ENCODE results near the gene TMEM98.

TMEM98 gene

GRCh38 chr17:32912218-32912897, 15.6 kb upstream of the TMEM98 start:
- Histone ChIP-seq H3K4me1 (ENCODE audit: insufficient read depth, low read length) (no peaks in the 10 kb centered on the region), H3K79me2 (ENCODE audit: insufficient read depth, low read length) (no peaks in the 10 kb centered on the region), H3K27me3 (ENCODE audit: insufficient read depth, low read length, poor library complexity) (peaks cover 4% of the 10 kb centered on the region), H3K4me3 (ENCODE audit: low read depth in 1 of 2, low read length in 2 of 2) (no peak overlapping the region), H4K20me1 (ENCODE audit: insufficient read depth, low read length) (no peaks in the 10 kb centered on the region), H3K9ac (ENCODE audit: low read depth, low read length) (no peak overlapping the region), H3K9me3 (ENCODE audit: insufficient read depth, low read length, severe bottlenecking) (no peaks in the 10 kb centered on the region), H3K27ac (ENCODE audit: low read length) (no peak overlapping the region), H3K4me2 (ENCODE audit: insufficient read depth, low read length) (no peak overlapping the region), H3K36me3 (ENCODE audit: insufficient read depth, low read length) (no peaks in the 10 kb centered on the region), H2AFZ (ENCODE audit: low read depth, low read length) (no peak overlapping the region)
- DNase-seq (no peak), ATAC-seq (ENCODE audit: insufficient read depth, low read depth) (no peak)
- TF ChIP-seq CTCF (IDR thresholded peaks at IDR 0.05; ENCODE audit: borderline replicate concordance, extremely low read depth, low read length, poor library complexity, severe bottlenecking) (no peak), EZH2 (IDR thresholded peaks at IDR 0.05; ENCODE audit: borderline replicate concordance, low read depth, low read length, severe bottlenecking) (no peak)

DNA sequence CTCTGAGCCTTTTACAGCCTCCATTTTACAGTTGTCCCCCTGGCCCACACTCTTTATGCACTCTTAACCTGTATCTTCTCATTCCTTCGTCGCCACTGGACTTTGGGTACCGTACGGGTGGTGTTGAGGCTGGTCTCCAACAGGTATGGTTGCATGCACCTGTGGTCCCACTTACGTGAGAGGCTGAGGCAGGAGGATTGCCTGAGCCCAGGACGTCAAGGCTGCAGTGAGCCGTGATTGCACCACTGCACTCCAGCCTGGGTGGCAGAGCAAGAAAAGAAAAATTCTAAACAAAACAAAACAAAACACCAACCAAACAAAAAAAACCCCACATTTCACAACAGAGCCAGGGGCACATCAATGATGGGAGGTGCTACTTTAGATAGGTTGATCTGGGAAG, 14.4 kb upstream of the TMEM98 start:
- no peak for ATAC-seq (ENCODE audit: insufficient read depth, low read depth)
- Histone ChIP-seq H4K20me1 (ENCODE audit: insufficient read depth, low read length) (no peaks in the 10 kb centered on the region), H3K4me3 (ENCODE audit: low read depth in 1 of 2, low read length in 2 of 2) (no peak overlapping the region), H3K9me3 (ENCODE audit: insufficient read depth, low read length, severe bottlenecking) (no peaks in the 10 kb centered on the region), H3K36me3 (ENCODE audit: insufficient read depth, low read length) (no peaks in the 10 kb centered on the region), H3K9ac (ENCODE audit: low read depth, low read length) (no peak overlapping the region), H3K4me2 (ENCODE audit: insufficient read depth, low read length) (no peak overlapping the region), H2AFZ (ENCODE audit: low read depth, low read length) (no peak overlapping the region), H3K79me2 (ENCODE audit: insufficient read depth, low read length) (no peaks in the 10 kb centered on the region), H3K4me1 (ENCODE audit: insufficient read depth, low read length) (no peaks in the 10 kb centered on the region), H3K27me3 (ENCODE audit: insufficient read depth, low read length, poor library complexity) (peaks cover 4% of the 10 kb centered on the region), H3K27ac (ENCODE audit: low read length) (no peak overlapping the region)
- TF ChIP-seq CTCF (IDR thresholded peaks at IDR 0.05; ENCODE audit: borderline replicate concordance, extremely low read depth, low read length, poor library complexity, severe bottlenecking) (no peak), EZH2 (IDR thresholded peaks at IDR 0.05; ENCODE audit: borderline replicate concordance, low read depth, low read length, severe bottlenecking) (no peak)
- DNase-seq: no peak

- Histone ChIP-seq H3K27ac (ENCODE audit: low read length) (no peak overlapping the region), H3K36me3 (ENCODE audit: insufficient read depth, low read length) (no peaks in the 10 kb centered on the region), H3K4me2 (ENCODE audit: insufficient read depth, low read length) (no peak overlapping the region), H3K9me3 (ENCODE audit: insufficient read depth, low read length, severe bottlenecking) (no peaks in the 10 kb centered on the region), H3K79me2 (ENCODE audit: insufficient read depth, low read length) (no peaks in the 10 kb centered on the region), H4K20me1 (ENCODE audit: insufficient read depth, low read length) (no peaks in the 10 kb centered on the region), H2AFZ (ENCODE audit: low read depth, low read length) (no peak overlapping the region), H3K4me3 (ENCODE audit: low read depth in 1 of 2, low read length in 2 of 2) (no peak overlapping the region), H3K9ac (ENCODE audit: low read depth, low read length) (no peak overlapping the region), H3K27me3 (ENCODE audit: insufficient read depth, low read length, poor library complexity) (peaks cover 4% of the 10 kb centered on the region), H3K4me1 (ENCODE audit: insufficient read depth, low read length) (no peaks in the 10 kb centered on the region)
- DNase-seq: no peak
- ATAC-seq (ENCODE audit: insufficient read depth, low read depth): no peak
- TF ChIP-seq EZH2 (IDR thresholded peaks at IDR 0.05; ENCODE audit: borderline replicate concordance, low read depth, low read length, severe bottlenecking) (no peak), CTCF (IDR thresholded peaks at IDR 0.05; ENCODE audit: borderline replicate concordance, extremely low read depth, low read length, poor library complexity, severe bottlenecking) (no peak)
Observed at GRCh38 chr17:32914181-32914580, 13.8 kb upstream of the TMEM98 start.

Measured in DND-41 (cell line).